Heart left ventricle (tissue), 13 donors: ENCODE data around the gene LRP11.

Source experiments
- CTCF ChIP-seq, 12 donors: fragments of 200-600 bp; sonication (generic) in 4 of 12; IDR thresholded peaks; one replicate each; pipeline versions ENCODE4 v1.5.0 to v1.8.0; 2018 to 2022; ENCODE audit warnings: antibody characterized with exemption in 12 of 12, mild to moderate bottlenecking in 5 of 12
- POLR2A ChIP-seq, 2 donors: fragments of 450-650 bp; IDR thresholded peaks; one replicate each; pipeline ENCODE4 v1.6.1; 2017; ENCODE audit warnings: antibody characterized with exemption in 2 of 2, mild to moderate bottlenecking in 2 of 2, moderate library complexity in 2 of 2
- donor health status: ischemic (EF 13 %, LVEDD 7.1; RV severe dilation, severe dysfunction).
- donor health status: DM: no; HTN: yes; CAD: no.
- donor health status: DM: no; HTN: no; CAD: no.
- donor health status: ischemic (EF 25% LVEDD 6.9; RV normal size, moderate dysfunction).
- donor health status: ischemic (EF 25% LVEDD 5.7; RV mildly dilated, moderate dysfunction).
- donor health status: ischemic (EF 35%, LVEDD 5.7; RV mildly dilated, moderate dysfunction).
- donor health status: nonischemic (EF 11% LVEDD 7.7; RV severe dilation, severe dysfunction).
- donor health status: DM: yes; HTN: yes; CAD: no.
- donor health status: PGD.
- donor health status: ischemic (EF 29% LVEDD 5.4; RV normal size, mild dysfunction).
- donor health status: nonischemic (EF 23%, LVEDD 6.1; RV moderate dilation, normal function).

GRCh38 chr6:149907317-149907716 is 43.2 kb upstream of the LRP11 start:
- TF ChIP-seq CTCF (IDR thresholded peaks at IDR 0.05), result no peak
- TF ChIP-seq POLR2A (IDR thresholded peaks at IDR 0.05), result no peak
